ENCODE data around the gene CCDC85B. TPM values are rescaled to one million over a fixed set of nuclear protein-coding genes. Genes with fewer than 3 reads are reported as not detected.
A peak's percentile ranks its signal among the peaks of the same experiment; 100 is the strongest.

The CCDC85B gene
- total RNA-seq, 1 donor from 2014 or later, result 26.6 TPM

- peaks cover 30% of the 10 kb centered on the region for H3K4me1 Mint-ChIP-seq (ENCODE audit: low read depth)
These were observed 16.9 kb upstream of the CCDC85B start for GRCh38 chr11:65873318-65874156.

GRCh38 chr11:65879617-65880016, 10.9 kb upstream of the CCDC85B start, which contains the start of gene CTSW:
Gene CTSW (plus strand): TSS chr11:65879837. CDS start chr11:65879855, 18 bp downstream.
- no peaks in the 10 kb centered on the region for H3K27me3 Mint-ChIP-seq (ENCODE audit: low read depth)
- no peaks in the 10 kb centered on the region for H3K9me3 Mint-ChIP-seq (ENCODE audit: low read depth)
- H3K36me3 Mint-ChIP-seq (ENCODE audit: low read depth), result peaks cover 11% of the 10 kb centered on the region
- DNase-seq (ENCODE audit: low spot score), result no peak
- no peak for TF ChIP-seq CTCF (IDR thresholded peaks at IDR 0.05)
- H3K4me1 Mint-ChIP-seq (ENCODE audit: low read depth), result peaks cover 4% of the 10 kb centered on the region
- no peak within 1 kb of the TSS for H3K4me3 Mint-ChIP-seq (ENCODE audit: unreplicated experiment)
- H3K27ac Mint-ChIP-seq (ENCODE audit: unreplicated experiment), result no peak within 1 kb of the TSS

More at GRCh38 chr11:65873318-65874156, 16.9 kb upstream of the CCDC85B start:
- peak; percentile 97 for DNase-seq (ENCODE audit: low spot score)
- Mint-ChIP-seq H3K9me3 (ENCODE audit: low read depth) (no peaks in the 10 kb centered on the region), H3K27ac (ENCODE audit: unreplicated experiment) (peak overlapping the region; percentile 92), H3K27me3 (ENCODE audit: low read depth) (no peaks in the 10 kb centered on the region), H3K36me3 (ENCODE audit: low read depth) (peaks cover 7% of the 10 kb centered on the region), H3K4me3 (ENCODE audit: unreplicated experiment) (peak overlapping the region; percentile 85)
- TF ChIP-seq CTCF (IDR thresholded peaks at IDR 0.05), result no peak

DNA sequence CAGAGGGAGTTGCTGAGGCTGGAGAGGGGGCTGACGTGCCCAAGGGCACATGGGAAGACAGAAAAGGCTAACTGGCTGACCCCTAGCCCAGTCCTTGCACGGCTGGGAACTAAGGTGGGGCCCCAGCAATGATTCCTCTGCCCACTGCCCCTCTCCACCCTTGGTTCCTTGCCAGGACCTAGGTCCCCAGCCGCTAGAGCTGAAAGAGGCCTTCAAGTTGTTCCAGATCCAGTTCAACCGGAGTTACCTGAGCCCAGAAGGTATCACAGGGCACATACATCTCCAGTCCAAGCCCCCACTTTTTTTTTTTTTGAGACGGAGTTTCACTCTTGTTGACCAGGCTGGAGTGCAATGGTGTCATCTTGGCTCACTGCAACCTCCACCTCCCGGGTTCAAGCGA, 10.4 kb upstream of the CCDC85B start:
- Mint-ChIP-seq H3K4me1 (ENCODE audit: low read depth) (peaks cover 8% of the 10 kb centered on the region), H3K9me3 (ENCODE audit: low read depth) (no peaks in the 10 kb centered on the region), H3K27me3 (ENCODE audit: low read depth) (no peaks in the 10 kb centered on the region), H3K4me3 (ENCODE audit: unreplicated experiment) (no peak overlapping the region), H3K36me3 (ENCODE audit: low read depth) (peaks cover 11% of the 10 kb centered on the region), H3K27ac (ENCODE audit: unreplicated experiment) (no peak overlapping the region)
- TF ChIP-seq CTCF (IDR thresholded peaks at IDR 0.05), result no peak
- no peak for DNase-seq (ENCODE audit: low spot score)

DNA sequence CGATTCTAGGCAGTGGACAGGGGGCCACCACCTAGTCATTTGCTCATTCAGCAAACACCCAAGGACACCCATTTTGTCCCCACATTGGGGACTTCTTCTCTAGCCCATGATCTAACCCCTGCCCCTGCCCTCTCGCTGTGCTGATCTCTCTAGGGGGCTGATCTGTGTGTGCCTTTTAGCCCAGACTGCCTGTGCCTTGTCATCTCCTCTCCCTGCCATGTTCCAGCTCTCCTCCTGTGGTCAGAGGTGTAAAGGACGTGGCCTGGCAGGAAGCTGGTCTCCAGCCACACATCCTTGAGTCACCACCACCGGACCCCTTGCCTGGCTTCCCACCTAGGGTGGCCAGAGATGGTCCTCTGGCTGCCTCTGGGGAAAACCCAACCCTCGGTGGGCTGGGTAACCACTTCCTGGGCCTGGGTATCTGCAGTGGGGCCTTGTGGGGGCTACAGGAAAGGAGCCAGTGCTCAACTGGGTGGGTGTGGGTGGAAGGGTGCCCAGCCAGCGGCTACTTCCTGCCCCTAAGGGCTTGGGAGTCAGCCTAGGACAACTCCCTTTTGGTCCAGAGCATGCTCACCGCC, 9.5 kb upstream of the CCDC85B start:
- no peaks in the 10 kb centered on the region for H3K27me3 Mint-ChIP-seq (ENCODE audit: low read depth)
- TF ChIP-seq CTCF (IDR thresholded peaks at IDR 0.05), result no peak
- H3K27ac Mint-ChIP-seq (ENCODE audit: unreplicated experiment), result no peak overlapping the region
- H3K36me3 Mint-ChIP-seq (ENCODE audit: low read depth), result peaks cover 14% of the 10 kb centered on the region
- DNase-seq (ENCODE audit: low spot score), result peak; percentile 78
- no peaks in the 10 kb centered on the region for H3K9me3 Mint-ChIP-seq (ENCODE audit: low read depth)
- H3K4me1 Mint-ChIP-seq (ENCODE audit: low read depth), result peaks cover 9% of the 10 kb centered on the region
- H3K4me3 Mint-ChIP-seq (ENCODE audit: unreplicated experiment), result no peak overlapping the region

- peak; percentile 81 for DNase-seq (ENCODE audit: low spot score)
- H3K4me1 Mint-ChIP-seq (ENCODE audit: low read depth), result peaks cover 20% of the 10 kb centered on the region
- no peak for TF ChIP-seq CTCF (IDR thresholded peaks at IDR 0.05)
- H3K27me3 Mint-ChIP-seq (ENCODE audit: low read depth), result no peaks in the 10 kb centered on the region
- H3K27ac Mint-ChIP-seq (ENCODE audit: unreplicated experiment), result no peak overlapping the region
- H3K9me3 Mint-ChIP-seq (ENCODE audit: low read depth), result no peaks in the 10 kb centered on the region
- H3K4me3 Mint-ChIP-seq (ENCODE audit: unreplicated experiment), result no peak overlapping the region
- H3K36me3 Mint-ChIP-seq (ENCODE audit: low read depth), result peaks cover 18% of the 10 kb centered on the region
These were observed 8.1 kb upstream of the CCDC85B start for GRCh38 chr11:65882120-65883057.
